HT1080 (cell line): Measurements from ENCODE around the gene MGAT4C. TPM values are rescaled to one million over a fixed set of nuclear protein-coding genes. Genes with fewer than 3 reads are reported as not detected.
A peak's percentile ranks its signal among the peaks of the same experiment; 100 is the strongest.

Experiments
- DNase-seq: peaks from one replicate; pipeline ENCODE4 v3.0.0-alpha.2; 2015; ENCODE audit warnings: low read depth
- total RNA-seq: library from RNA; depleted of rRNA; stranded (reverse); fragments of >200 nt; shearing (Covaris generic); gene quantifications from 2 replicates; pipeline ENCODE4 v1.2.3, GENCODE V29; 2014

MGAT4C gene
- total RNA-seq, 1 experiment from 2014 or later = not detected

DNA sequence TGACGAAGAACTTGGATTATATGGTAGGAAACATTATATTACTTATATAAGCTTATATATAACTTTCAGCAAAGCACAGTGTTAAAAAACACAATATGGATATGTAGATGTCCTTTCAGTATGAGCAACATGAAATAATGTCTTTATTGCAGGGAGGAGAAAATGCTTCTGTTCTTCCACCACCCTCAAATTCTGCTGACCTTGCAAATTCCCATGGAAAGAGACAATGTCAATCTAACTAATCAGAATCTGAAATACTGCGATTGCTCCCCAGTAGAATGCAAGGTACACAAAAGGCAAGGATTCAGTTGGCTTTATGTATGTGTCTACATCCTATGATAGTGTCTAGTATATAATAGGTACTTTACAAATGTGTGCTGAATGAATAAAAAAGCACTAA, 26.4 kb downstream of the MGAT4C start:
- no peak for DNase-seq

DNA sequence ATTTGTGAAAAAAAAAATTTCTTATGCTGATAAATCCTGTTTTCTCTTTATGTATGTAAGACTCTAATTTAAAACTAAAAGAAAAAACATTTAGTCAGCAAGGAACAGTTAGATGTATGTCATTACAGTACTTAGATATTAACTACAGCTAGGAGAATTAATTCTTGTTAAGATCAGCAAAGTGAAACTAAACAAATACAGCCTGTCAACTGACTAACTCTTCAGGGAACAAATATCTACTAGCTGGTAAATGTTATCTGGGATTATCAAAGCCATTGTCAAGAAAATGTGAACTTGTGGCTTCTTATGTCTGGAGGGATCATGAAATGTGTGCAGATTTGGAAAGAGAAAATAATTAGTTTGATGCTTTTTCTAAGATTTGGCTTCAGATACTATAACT, 27.5 kb downstream of the MGAT4C start:
- DNase-seq = no peak

DNA sequence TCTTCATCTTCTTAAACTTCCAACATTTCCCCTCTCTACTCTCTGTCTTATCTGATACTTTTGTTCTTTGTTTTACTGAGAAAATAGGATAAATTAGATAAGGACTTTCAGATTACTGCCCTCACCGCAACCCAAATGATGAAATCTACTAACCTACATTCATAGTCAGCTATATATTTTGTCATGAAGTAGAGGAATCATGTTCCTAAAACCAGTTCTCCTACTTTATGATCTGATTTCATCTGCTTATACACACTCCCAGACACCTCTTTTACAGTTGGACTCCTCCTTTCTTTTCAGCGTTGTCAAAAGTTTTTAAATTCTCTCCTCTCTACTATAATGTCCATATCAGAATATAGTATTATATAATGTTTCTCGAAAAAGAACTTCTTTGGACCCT, 29.7 kb downstream of the MGAT4C start:
- DNase-seq = no peak

DNA sequence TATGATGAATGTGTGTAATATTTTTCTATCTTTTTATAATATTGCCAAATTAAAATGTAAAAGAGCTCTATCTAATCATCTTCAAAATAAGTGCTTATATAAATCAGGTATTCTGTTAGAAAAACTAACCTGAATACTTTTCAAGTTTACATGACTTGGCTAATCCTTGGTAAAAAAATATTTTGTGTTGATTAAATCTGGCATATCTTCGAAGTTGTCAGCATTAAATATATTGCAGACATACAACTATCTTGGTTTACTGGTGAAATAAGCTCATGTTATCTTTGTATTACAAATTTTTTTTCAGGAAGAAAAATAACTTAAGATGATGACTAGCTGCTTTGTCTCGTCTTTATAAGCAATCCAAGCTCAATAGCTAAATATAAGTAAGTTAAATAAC, 39.6 kb downstream of the MGAT4C start:
- DNase-seq = no peak

DNA sequence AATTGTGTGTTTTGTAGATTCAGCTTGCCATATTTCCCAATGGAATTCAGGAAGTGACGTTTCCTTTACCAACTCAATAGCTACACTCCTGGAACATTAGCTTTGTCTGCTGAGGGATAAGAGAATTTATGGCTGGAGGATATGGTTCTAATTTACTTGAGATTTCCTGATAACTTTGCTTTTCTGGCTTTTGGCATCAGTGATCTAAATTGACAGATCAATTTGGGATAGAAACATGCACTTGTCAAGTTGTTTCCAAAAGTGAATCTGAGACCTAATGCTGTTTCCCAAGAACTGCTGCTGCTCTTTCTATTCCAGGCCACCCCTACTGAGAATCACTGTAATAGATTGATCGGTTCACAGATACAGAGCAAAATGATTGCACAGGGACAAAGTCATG, 43.2 kb downstream of the MGAT4C start:
- DNase-seq = no peak

DNA sequence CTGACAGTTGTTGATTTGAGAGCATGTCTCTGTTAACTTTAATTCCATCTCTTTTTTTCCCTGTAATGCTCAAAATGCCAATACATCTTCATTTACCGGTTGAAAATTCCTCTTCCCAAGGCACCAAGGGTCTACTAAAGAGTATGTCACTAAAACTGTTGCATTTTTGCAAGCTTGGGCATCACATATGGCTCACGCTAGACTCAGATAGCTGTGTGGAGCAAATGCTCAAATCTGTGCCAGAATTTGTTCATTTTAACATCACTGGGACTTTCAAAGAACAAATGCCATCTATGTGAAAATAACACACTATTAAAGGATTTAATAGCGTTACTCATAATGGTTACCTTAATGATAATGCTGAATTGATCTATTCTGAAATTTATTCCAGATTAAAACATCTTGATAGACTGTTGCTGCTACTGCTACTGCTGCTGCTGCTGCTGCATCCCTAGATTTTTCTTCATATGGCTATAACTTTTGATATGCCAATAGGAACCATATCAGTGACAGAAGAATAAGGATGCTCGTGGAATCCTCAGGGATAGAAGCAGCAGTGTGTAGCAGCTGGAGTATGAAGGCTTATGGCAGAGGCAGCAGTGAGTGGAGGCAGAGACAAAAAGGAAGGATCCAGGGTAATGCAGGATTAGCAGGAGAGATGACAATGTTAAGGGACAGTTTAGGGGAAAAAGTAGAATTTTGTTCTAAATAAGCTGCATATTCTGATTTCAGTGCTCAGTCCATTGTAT, 57.3 kb downstream of the MGAT4C start:
- no peak for DNase-seq

DNA sequence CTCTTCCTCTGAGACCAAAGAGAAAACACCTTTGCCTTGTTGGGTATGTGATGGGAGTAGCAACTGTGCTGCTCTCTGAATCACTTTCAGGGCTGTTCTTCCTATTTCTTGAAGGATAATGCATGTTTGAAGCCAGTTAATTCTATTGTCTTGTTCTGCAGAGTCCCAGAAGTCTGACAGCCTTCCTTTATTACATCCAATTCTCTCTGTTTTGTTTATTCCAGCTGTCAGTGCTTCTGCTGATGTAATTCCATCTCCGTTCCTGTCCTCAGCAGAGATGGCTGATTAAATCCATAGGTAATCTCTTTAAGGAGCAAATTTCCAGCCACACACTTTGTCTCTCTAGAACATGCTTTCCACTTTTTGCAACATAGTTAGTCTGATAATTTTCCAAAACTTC, 59.7 kb downstream of the MGAT4C start:
- DNase-seq = no peak

GRCh38 chr12:86194721-86195120, 61.5 kb downstream of the MGAT4C start:
- no peak for DNase-seq

GRCh38 chr12:86193931-86194330, 62.3 kb downstream of the MGAT4C start:
- peak; percentile 61 for DNase-seq

GRCh38 chr12:86188226-86188625, 68.0 kb downstream of the MGAT4C start:
- no peak for DNase-seq

GRCh38 chr12:86186449-86186848, 69.7 kb downstream of the MGAT4C start:
- no peak for DNase-seq

GRCh38 chr12:86179855-86180254, 76.3 kb downstream of the MGAT4C start:
- DNase-seq = no peak

GRCh38 chr12:86174188-86174587, 82.0 kb downstream of the MGAT4C start:
- DNase-seq = no peak

GRCh38 chr12:86172913-86173443, 83.2 kb downstream of the MGAT4C start:
- no peak for DNase-seq

- DNase-seq = no peak
Observed at GRCh38 chr12:86170051-86170450, 86.1 kb downstream of the MGAT4C start.

- peak; percentile 28 for DNase-seq
Observed at GRCh38 chr12:86158956-86159355, 97.2 kb downstream of the MGAT4C start.

- DNase-seq = no peak
Observed at GRCh38 chr12:86154620-86155019, 101.6 kb downstream of the MGAT4C start.

DNA sequence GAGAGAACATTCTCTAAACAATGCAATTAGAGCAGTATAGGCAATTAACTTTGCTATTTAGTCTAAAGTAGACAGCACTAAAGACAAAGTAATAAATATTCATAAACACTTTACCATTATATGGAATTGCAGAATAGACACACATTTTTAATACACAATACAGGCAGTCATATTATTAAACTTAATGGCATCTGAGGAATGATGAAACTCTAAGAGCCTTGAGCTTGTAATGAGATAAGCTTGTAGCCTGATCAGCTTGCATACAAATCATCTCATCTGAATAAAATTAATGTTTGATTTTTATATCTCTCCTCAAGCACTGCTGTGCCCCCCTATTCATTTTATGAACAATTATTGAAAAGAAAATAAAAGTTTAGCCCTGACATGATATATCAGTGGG, 107.6 kb downstream of the MGAT4C start:
- DNase-seq = no peak

GRCh38 chr12:86148071-86148470, 108.1 kb downstream of the MGAT4C start:
- no peak for DNase-seq

- no peak for DNase-seq
Observed at GRCh38 chr12:86145156-86145555, 111.0 kb downstream of the MGAT4C start.

DNA sequence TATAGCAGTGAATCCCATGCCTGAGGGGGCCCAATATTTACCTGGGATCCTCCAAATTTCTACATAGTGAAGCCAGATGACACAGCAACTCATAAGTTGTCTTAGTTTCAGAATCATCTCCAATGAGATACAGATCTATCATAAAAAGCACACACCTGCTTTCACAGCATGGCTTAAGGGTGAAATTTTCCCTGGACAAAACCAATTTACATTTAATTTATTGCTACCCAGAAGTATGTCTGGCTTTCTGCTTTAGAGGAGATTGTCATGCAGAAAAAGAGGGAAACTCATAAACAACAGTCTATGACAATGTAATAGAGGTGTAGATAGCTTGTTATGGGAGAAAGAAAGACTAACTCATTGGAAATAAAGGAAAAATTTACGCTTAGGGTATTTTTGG, 113.0 kb downstream of the MGAT4C start:
- DNase-seq = no peak

DNA sequence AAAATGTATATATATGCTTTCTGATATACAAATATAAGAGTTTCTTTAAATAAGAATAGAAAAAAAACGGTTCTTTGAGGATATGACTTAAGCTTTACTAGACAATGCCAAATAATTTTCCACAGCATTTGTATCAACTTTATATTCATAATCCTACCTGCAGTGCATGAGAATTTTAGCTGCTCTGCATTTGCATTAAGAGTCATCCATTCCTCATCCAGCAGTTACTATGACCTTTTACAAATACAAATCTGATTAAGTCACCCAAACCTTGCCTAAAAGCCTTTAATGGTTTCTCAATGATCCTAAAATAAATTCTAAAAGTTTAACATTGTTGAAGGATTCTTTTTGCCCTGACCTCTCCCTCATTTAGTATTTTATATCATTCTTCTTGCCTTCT, 116.5 kb downstream of the MGAT4C start:
- DNase-seq = no peak

DNA sequence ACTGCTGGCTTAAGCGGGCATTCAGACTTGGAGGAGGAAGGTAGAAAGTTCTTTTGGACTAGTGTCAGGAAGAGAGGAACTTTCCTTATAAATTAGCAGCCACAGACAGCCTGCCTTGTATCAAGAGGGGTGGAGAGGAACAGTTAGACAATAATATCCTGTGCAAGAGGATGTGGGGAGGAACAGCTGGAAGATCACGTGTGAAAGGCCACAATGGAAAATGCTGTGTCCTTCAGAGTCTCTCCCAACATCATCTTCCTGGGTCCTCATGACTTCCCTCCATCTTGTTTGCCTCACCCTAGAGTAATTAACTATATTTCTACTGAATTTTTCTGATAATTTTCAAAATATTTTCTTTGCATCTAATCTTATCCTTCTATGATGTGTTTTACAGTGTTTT, 117.4 kb downstream of the MGAT4C start:
- peak; percentile 35 for DNase-seq
